Psoas muscle (tissue), 8 donors: Measurements from ENCODE around the gene CHKA. TPM values are rescaled to one million over a fixed set of nuclear protein-coding genes. Genes with fewer than 3 reads are reported as not detected.

Experiments
- ATAC-seq, 4 donors: fragments of 200-7000 bp; cut with Tn5 transposase; one replicate each; pipeline ENCODE4 v1.9.1; 2020; ENCODE audit warnings: moderate library complexity in 3 of 4, mild to moderate bottlenecking in 2 of 4
- DNase-seq, 2 donors: peaks; one replicate each; pipeline ENCODE4 v3.0.0-alpha.2; 2020
- H3K27ac ChIP-seq: fragments of 200-600 bp; one replicate; pipeline ENCODE4 v1.8.0; 2022
- H3K27me3 ChIP-seq, 3 donors: fragments of 200-600 bp in 1 of 3; one replicate each; pipeline versions ENCODE4 v1.6.1 to v1.8.0; 2013 to 2022; ENCODE audit warnings: low read length in 2 of 3, mild to moderate bottlenecking in 2 of 3, moderate library complexity in 1 of 3; ENCODE audit not compliant: insufficient read depth in 3 of 3
- H3K36me3 ChIP-seq, 2 donors: fragments of 200-600 bp in 1 of 2; one replicate each; pipeline versions ENCODE4 v1.6.1 to v1.8.0; 2013 to 2022; ENCODE audit warnings: low read depth in 1 of 2, mild to moderate bottlenecking in 1 of 2, moderate library complexity in 1 of 2; ENCODE audit not compliant: insufficient read depth in 1 of 2
- H3K4me1 ChIP-seq: fragments of 200-600 bp; one replicate; pipeline ENCODE4 v1.8.0; 2022
- H3K4me3 ChIP-seq: fragments of 200-600 bp; one replicate; pipeline ENCODE4 v1.8.0; 2022; ENCODE audit warnings: mild to moderate bottlenecking
- H3K9me3 ChIP-seq: fragments of 200-600 bp; one replicate; pipeline ENCODE4 v1.8.0; 2022
- CTCF ChIP-seq: fragments of 200-600 bp; IDR thresholded peaks from one replicate; pipeline ENCODE4 v1.8.0; 2022; ENCODE audit warnings: antibody characterized with exemption
- WGBS, 3 donors: extraction: QIAGEN DNeasy Blood & Tissue Kit; methylation state at CpG; one replicate each; pipeline versions ENCODE4 v1.1.6 to v1.1.7; 2013; 5-methylcytosine and 5-hydroxymethylcytosine counted together
- intact Hi-C, 2 donors: fragments of 100-400 bp; cut with DNase I; formaldehyde crosslinking; loops; one replicate each; pipeline versions ENCODE4 v1.11.0 to v1.14.2; 2022
- polyA plus RNA-seq, 3 donors: library from polyadenylated mRNA; stranded (reverse); fragments of 200-250 nt; gene quantifications; one replicate each; pipeline ENCODE4 v1.2.3, GENCODE V29; 2013
- total RNA-seq, 4 donors: library from RNA; stranded (reverse); fragmentation: NEBNext Ultra II Directional in 2 of 4; extraction: Animal tissue kit (Norgen Biotek cat#: 25700) in 2 of 4; gene quantifications; one replicate each; pipeline versions ENCODE4 v1.2.1 to v1.2.4, GENCODE V29; 2021 to 2023
- donor health status: healthy with polysubstance abuse.
- donor health status: DM: no; HTN: no; CAD: no; lungs with moderate emphysema.
- donor health status: Bipolar disorder and iron deficiency.
- donor health status: healthy.
- donor health status: DM: yes; HTN: yes; CAD: no.
- donor health status: DM: no; HTN: no; CAD: no.
- donor health status: DM: no; HTN: no; CAD: no.
- donor health status: DM: yes; HTN: yes; CAD: no.

The CHKA gene
- total and polyA plus RNA-seq, 7 donors = 3.6 to 11.2 (median 6.2) TPM

DNA sequence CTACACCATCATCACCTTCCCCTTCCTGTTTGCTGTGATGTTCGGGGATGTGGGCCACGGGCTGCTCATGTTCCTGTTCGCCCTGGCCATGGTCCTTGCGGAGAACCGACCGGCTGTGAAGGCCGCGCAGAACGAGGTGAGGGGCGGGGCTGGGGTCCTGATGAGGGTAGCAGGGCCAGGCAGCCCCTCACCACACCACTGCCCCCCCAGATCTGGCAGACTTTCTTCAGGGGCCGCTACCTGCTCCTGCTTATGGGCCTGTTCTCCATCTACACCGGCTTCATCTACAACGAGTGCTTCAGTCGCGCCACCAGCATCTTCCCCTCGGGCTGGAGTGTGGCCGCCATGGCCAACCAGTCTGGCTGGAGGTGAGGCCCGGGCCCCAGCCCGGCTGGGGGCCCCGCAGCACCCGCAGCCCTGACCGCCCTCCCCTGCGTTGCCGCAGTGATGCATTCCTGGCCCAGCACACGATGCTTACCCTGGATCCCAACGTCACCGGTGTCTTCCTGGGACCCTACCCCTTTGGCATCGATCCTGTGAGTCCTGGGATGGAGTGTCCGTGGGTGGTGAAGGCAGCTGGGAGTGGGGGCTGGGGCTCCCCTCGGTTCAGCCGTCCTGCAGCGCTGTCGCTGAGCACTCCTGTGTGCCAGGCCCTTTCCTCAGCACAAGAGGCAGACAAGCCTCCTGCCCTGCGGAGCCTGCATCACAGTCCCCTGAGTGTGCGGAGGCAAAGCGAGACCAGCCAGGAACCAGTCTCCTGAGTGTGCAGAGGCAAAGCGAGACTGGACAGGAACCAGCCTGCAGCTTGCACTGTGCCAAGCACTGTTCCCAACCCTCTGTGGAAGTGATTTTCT lies 73.5 kb downstream of the CHKA start:
- no peak overlapping the region for H3K4me3 ChIP-seq
- H3K4me1 ChIP-seq = no peaks in the 10 kb centered on the region
- H3K27ac ChIP-seq = no peak overlapping the region
- no peaks in the 10 kb centered on the region for H3K27me3 ChIP-seq
- H3K36me3 ChIP-seq = peaks cover 0 to 21% of the 10 kb centered on the region in 2 donors
- DNase-seq (peak in 1 of 2 donors; percentile 43), ATAC-seq (no peak)
- TF ChIP-seq CTCF = no peak
- 84 to 89% (median 88%) methylated on average over 37 of the region's 37 CpGs for WGBS, 3 donors
- no peaks in the 10 kb centered on the region for H3K9me3 ChIP-seq
- intact Hi-C loops = no loop called here

DNA sequence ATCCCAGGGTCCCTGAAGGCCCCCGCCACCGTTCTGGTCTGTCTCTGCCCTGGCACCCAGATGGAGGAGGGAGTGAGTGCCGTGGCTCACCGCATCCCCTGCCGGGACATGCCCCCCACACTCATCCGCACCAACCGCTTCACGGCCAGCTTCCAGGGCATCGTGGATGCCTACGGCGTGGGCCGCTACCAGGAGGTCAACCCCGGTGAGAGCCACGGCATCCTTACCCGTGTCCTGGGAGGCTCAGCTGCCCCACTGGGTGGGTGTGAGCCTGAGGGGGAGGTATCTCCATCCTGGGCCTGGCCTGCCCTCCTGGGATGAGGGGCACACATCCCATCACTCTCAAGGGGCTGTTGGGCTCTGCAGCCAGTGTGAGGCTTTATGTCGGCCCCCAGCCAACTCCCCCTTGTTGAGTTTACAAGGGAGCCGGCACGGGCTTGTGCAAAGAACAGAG lies 76.3 kb downstream of the CHKA start:
- no peak for TF ChIP-seq CTCF
- WGBS, 3 donors = 91 to 92% (median 92%) methylated on average over 16 to 18 of the region's 18 CpGs
- DNase-seq (peak in 1 of 2 donors; percentile 50), ATAC-seq (no peak)
- Histone ChIP-seq H3K4me3 (no peak overlapping the region), H3K27ac (no peak overlapping the region), H3K36me3 (peaks cover 0 to 10% of the 10 kb centered on the region in 2 donors), H3K27me3 (no peaks in the 10 kb centered on the region), H3K4me1 (no peaks in the 10 kb centered on the region), H3K9me3 (no peaks in the 10 kb centered on the region)
- intact Hi-C loops = no loop called here

GRCh38 chr11:68044145-68044813 lies 76.9 kb downstream of the CHKA start:
- ATAC-seq = no peak
- peaks cover 0 to 9% of the 10 kb centered on the region in 2 donors for H3K36me3 ChIP-seq
- 85 to 90% (median 88%) methylated on average over 21 to 24 of the region's 24 CpGs for WGBS, 3 donors
- intact Hi-C loops = no loop called here
- no peak overlapping the region for H3K4me3 ChIP-seq
- no peaks in the 10 kb centered on the region for H3K9me3 ChIP-seq
- DNase-seq = peak in 1 of 2 donors; percentile 36
- H3K27ac ChIP-seq = no peak overlapping the region
- H3K4me1 ChIP-seq = no peaks in the 10 kb centered on the region
- no peaks in the 10 kb centered on the region for H3K27me3 ChIP-seq
- no peak for TF ChIP-seq CTCF

GRCh38 chr11:68043349-68044144 lies 77.6 kb downstream of the CHKA start:
- no peak overlapping the region for H3K27ac ChIP-seq
- intact Hi-C loops = no loop called here

More at GRCh38 chr11:68043349-68044144, 77.6 kb downstream of the CHKA start:
- ATAC-seq (no peak), DNase-seq (peak; percentile 57 to 63)
- Histone ChIP-seq H3K4me1 (peaks cover 2% of the 10 kb centered on the region), H3K4me3 (no peak overlapping the region), H3K36me3 (peaks cover 0 to 5% of the 10 kb centered on the region in 2 donors), H3K27me3 (no peaks in the 10 kb centered on the region), H3K9me3 (no peaks in the 10 kb centered on the region)
- 75 to 80% (median 77%) methylated on average over 31 to 36 of the region's 36 CpGs for WGBS, 3 donors
- TF ChIP-seq CTCF = no peak
